Smooth muscle cell (in vitro differentiated cells): Measurements from ENCODE around the gene NHLH1. TPM values are rescaled to one million over a fixed set of nuclear protein-coding genes. Genes with fewer than 3 reads are reported as not detected.

Experiments
- DNase-seq: peaks from one replicate; lab custom pipeline; 2025; ENCODE audit not compliant: unreplicated experiment; lab: John Stamatoyannopoulos, UW
- H2AFZ ChIP-seq: fragments of 200-600 bp; sonication (generic); 2 replicates; pipeline ENCODE4 v1.6.0; 2016; ENCODE audit warnings: antibody characterized with exemption, low read depth, mild to moderate bottlenecking
- H3F3A ChIP-seq: fragments of 200-600 bp; sonication (generic); 2 replicates; pipeline ENCODE4 v1.6.0; 2017; ENCODE audit warnings: antibody characterized with exemption, low read depth
- H3K27ac ChIP-seq: fragments of 200-600 bp; sonication (generic); 2 replicates; pipeline ENCODE4 v1.5.1; 2016; ENCODE audit warnings: low read depth, mild to moderate bottlenecking
- H3K27me3 ChIP-seq: fragments of 200-600 bp; sonication (generic); 2 replicates; pipeline ENCODE4 v1.6.1; 2016; ENCODE audit warnings: low read depth, mild to moderate bottlenecking
- H3K36me3 ChIP-seq: fragments of 200-600 bp; sonication (generic); 2 replicates; pipeline ENCODE4 v1.5.1; 2016; ENCODE audit warnings: low read depth
- H3K4me1 ChIP-seq: fragments of 200-600 bp; sonication (generic); 2 replicates; pipeline ENCODE4 v1.5.1; 2016; ENCODE audit warnings: low read depth
- H3K4me2 ChIP-seq: fragments of 200-600 bp; sonication (generic); 2 replicates; pipeline ENCODE4 v1.6.0; 2016; ENCODE audit warnings: mild to moderate bottlenecking
- H3K4me3 ChIP-seq: fragments of 200-600 bp; sonication (generic); 2 replicates; pipeline ENCODE4 v1.5.1; 2016; ENCODE audit warnings: mild to moderate bottlenecking
- H3K79me2 ChIP-seq: fragments of 200-600 bp; sonication (generic); 2 replicates; pipeline ENCODE4 v1.6.0; 2016; ENCODE audit warnings: low read depth, mild to moderate bottlenecking
- H3K9ac ChIP-seq: fragments of 200-600 bp; sonication (generic); 2 replicates; pipeline ENCODE4 v1.6.0; 2016; ENCODE audit warnings: low read depth
- H3K9me3 ChIP-seq: fragments of 200-600 bp; sonication (generic); replicated peaks from 2 replicates; pipeline ENCODE4 v1.5.1; 2016; ENCODE audit warnings: low read depth
- H4K20me1 ChIP-seq: fragments of 200-600 bp; sonication (generic); 2 replicates; pipeline ENCODE4 v1.6.0; 2016; ENCODE audit warnings: low read depth
- WGBS: methylation state at CpG from one replicate; pipeline ENCODE4 v1.1.7; 2016; ENCODE audit warnings: low lambda C conversion rate; 5-methylcytosine and 5-hydroxymethylcytosine counted together
- polyA plus RNA-seq: library from polyadenylated mRNA; unstranded; fragments of >200 nt; fragmentation: Nextera tagmentation; extraction: Ambion mirVana; gene quantifications from 2 replicates; pipeline ENCODE4 v1.2.1, GENCODE V29; 2016
- total RNA-seq: library from RNA; depleted of rRNA; stranded (reverse); fragments of >200 nt; gene quantifications from 2 replicates; pipeline ENCODE4 v1.2.3, GENCODE V29; 2014
- TF ChIP-seq, protein P1 (sequence below): fragments of 200-600 bp; sonication (generic); IDR thresholded peaks from 2 replicates; pipeline ENCODE4 v1.5.1; 2017; ENCODE audit warnings: borderline replicate concordance, mild to moderate bottlenecking, antibody characterized with exemption; ENCODE audit not compliant: insufficient read depth, poor library complexity, severe bottlenecking

Gene NHLH1
- total RNA-seq (0.99 TPM in 1 of 2 replicates, not detected in the other), polyA plus RNA-seq (0.27 and 0.46 TPM in 2 replicates)

DNA sequence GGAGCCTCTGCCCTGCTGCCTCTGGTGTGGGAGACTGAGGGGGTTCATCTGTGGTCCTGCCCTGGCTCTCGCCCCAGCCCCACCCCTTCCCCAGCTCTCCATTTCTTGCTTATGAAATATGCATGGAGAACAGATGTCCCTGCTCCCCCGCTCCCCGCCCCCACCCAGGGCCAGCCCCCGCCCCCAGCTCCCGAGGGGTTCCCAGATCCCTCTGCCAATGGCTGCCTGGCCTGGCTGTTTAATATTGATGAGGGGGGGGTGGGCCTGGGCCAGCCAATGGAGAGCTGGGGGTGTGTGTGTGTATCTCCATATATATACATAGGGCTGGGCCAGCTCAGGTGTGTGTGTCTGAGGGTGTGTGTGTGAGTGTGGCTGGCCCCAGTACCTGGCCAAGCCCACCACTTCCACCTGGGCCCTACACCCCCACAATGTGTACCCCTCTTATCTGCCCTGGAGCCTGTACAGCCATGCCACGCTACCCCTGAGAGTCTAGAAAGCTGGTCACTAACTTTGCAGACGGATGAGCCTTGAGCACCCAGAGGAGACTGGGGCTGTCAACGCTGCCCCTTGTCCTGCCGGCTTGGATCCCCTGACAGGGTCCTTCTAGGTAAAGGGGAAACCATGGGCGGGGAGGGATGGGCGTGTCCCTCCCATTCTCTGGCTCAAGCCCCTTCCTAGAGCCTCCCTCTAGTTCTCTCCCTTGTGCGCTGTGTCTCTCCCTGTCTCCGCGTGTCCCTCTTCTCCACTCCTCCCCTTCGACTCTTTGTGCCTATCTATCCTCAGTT, at the start of gene NHLH1:
TSS of gene NHLH1 (plus strand) at position 341 of the 785 bp plus-strand sequence. CDS start 3,661 bp downstream, outside the sequence.
- H3K9ac ChIP-seq: no peak within 1 kb of the TSS
- no peak within 1 kb of the TSS for H3K4me3 ChIP-seq

DNA sequence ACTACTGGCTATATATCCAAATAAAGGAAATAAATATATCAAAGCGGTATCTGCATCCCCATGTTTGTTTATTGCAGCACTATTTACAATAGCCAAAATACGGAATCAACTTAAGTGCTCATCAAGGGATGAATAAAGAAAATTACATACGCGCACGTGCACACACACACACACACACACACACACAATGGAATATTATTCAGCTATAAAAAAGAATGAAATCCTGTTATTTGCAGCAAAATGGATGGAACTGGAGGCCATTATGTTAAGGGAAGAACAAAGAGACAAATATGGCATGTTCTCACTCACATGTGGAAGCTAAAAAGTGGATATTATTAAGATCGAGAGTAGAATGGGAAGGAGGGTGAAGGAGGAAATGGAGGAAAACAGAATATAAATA, 44.0 kb upstream of the NHLH1 start:
- H3K4me1 ChIP-seq: no peaks in the 10 kb centered on the region
- no peak for DNase-seq
- no peaks in the 10 kb centered on the region for H3K9me3 ChIP-seq
- TF ChIP-seq, protein P1, sequence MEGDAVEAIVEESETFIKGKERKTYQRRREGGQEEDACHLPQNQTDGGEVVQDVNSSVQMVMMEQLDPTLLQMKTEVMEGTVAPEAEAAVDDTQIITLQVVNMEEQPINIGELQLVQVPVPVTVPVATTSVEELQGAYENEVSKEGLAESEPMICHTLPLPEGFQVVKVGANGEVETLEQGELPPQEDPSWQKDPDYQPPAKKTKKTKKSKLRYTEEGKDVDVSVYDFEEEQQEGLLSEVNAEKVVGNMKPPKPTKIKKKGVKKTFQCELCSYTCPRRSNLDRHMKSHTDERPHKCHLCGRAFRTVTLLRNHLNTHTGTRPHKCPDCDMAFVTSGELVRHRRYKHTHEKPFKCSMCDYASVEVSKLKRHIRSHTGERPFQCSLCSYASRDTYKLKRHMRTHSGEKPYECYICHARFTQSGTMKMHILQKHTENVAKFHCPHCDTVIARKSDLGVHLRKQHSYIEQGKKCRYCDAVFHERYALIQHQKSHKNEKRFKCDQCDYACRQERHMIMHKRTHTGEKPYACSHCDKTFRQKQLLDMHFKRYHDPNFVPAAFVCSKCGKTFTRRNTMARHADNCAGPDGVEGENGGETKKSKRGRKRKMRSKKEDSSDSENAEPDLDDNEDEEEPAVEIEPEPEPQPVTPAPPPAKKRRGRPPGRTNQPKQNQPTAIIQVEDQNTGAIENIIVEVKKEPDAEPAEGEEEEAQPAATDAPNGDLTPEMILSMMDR: no peak
- H3K27ac ChIP-seq: no peak overlapping the region
- no peak overlapping the region for H3K9ac ChIP-seq
- H3K36me3 ChIP-seq: peaks cover 54% of the 10 kb centered on the region
- peaks cover 8% of the 10 kb centered on the region for H3F3A ChIP-seq
- peaks cover 98% of the 10 kb centered on the region for H4K20me1 ChIP-seq
- H3K4me3 ChIP-seq: no peak overlapping the region
- no peaks in the 10 kb centered on the region for H3K27me3 ChIP-seq
- WGBS: 97% methylated on average over 6 of the region's 6 CpGs
- H2AFZ ChIP-seq: no peak overlapping the region
- peaks cover 96% of the 10 kb centered on the region for H3K79me2 ChIP-seq
- H3K4me2 ChIP-seq: no peak overlapping the region

More for the DNA sequence above, at the start of gene NHLH1:
- DNase-seq: no peak
- Histone ChIP-seq H3K4me2 (no peak within 1 kb of the TSS), H3K79me2 (no peaks in the 10 kb centered on the region), H3K27me3 (no peaks in the 10 kb centered on the region), H3K4me1 (peaks cover 13% of the 10 kb centered on the region), H4K20me1 (no peaks in the 10 kb centered on the region), H3K9me3 (no peaks in the 10 kb centered on the region), H3K27ac (no peak within 1 kb of the TSS), H3K36me3 (no peaks in the 10 kb centered on the region), H2AFZ (no peak within 1 kb of the TSS), H3F3A (no peaks in the 10 kb centered on the region)
- WGBS: 87% methylated on average over 11 of the region's 15 CpGs
- TF ChIP-seq, protein P1: no peak

DNA sequence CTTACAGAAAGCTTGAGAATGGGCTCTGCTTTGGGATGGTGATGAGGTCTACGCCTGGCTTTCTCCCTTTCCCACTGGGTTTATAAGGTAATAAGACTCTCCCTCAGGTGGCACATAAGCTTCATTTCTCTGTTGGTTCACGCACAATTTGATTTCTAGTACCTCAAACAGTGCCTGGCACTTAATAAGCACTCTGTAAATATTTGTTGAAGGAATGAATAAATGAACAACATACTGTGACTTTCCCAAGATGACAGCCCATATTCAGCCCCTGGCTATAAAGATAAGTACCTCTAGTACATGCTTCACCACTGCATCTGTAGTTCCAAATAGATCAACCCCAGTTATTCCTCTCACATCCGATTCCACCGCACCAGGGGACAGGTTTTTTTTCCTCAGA, 41.6 kb upstream of the NHLH1 start:
- Histone ChIP-seq H3K27ac (peak overlapping the region; percentile 0), H3F3A (peaks cover 12% of the 10 kb centered on the region), H3K9ac (no peak overlapping the region), H3K27me3 (no peaks in the 10 kb centered on the region), H3K36me3 (peaks cover 48% of the 10 kb centered on the region), H3K9me3 (no peaks in the 10 kb centered on the region), H3K4me3 (no peak overlapping the region), H3K4me1 (no peaks in the 10 kb centered on the region), H2AFZ (no peak overlapping the region), H4K20me1 (peaks cover 100% of the 10 kb centered on the region), H3K4me2 (no peak overlapping the region), H3K79me2 (peaks cover 97% of the 10 kb centered on the region)
- no peak for DNase-seq
- TF ChIP-seq, protein P1: no peak
- WGBS: over 99% methylated on average over 4 of the region's 4 CpGs

DNA sequence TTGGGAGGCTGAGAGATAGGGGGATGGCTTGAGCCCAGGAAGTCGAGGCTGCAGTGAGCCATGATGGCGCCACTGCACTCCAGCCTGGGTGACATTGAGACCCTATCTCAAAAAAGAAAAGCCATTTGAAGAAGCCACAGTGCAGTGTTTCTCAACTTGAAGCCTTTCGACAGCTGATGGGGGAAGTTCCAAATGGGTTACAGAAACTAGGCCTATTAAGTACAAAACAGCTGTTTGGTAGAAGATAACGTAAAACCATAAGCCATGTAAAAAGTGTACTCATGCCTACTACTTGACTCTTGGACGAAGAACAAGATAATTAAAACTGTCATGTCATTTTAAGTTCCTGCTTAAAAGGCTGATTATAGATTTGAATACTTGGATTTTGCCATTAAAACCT, 40.5 kb upstream of the NHLH1 start:
- WGBS: 79% methylated on average over 5 of the region's 5 CpGs
- peaks cover 12% of the 10 kb centered on the region for H3F3A ChIP-seq
- H3K4me2 ChIP-seq: no peak overlapping the region
- H3K4me3 ChIP-seq: no peak overlapping the region
- H3K9ac ChIP-seq: no peak overlapping the region
- no peaks in the 10 kb centered on the region for H3K9me3 ChIP-seq
- no peak overlapping the region for H3K27ac ChIP-seq
- H3K4me1 ChIP-seq: no peaks in the 10 kb centered on the region
- H4K20me1 ChIP-seq: peaks cover 100% of the 10 kb centered on the region
- no peaks in the 10 kb centered on the region for H3K27me3 ChIP-seq
- DNase-seq: no peak
- H3K79me2 ChIP-seq: peaks cover 97% of the 10 kb centered on the region
- peaks cover 58% of the 10 kb centered on the region for H3K36me3 ChIP-seq
- TF ChIP-seq, protein P1: no peak
- H2AFZ ChIP-seq: no peak overlapping the region
